NCI-H82 treated with DMSO at 0.1 percent for 48 hours (cell line): ENCODE measurements around the gene SLC6A6.
"Not testable (repeated sequence)": the region's sequence is repeated elsewhere in the genome, so short reads cannot be mapped to it uniquely, and the experiment has no call there.

Source experiments
- DNase-seq: peaks from one replicate; lab custom pipeline; 2025; ENCODE audit not compliant: unreplicated experiment; lab: John Stamatoyannopoulos, UW

The SLC6A6 gene

DNA sequence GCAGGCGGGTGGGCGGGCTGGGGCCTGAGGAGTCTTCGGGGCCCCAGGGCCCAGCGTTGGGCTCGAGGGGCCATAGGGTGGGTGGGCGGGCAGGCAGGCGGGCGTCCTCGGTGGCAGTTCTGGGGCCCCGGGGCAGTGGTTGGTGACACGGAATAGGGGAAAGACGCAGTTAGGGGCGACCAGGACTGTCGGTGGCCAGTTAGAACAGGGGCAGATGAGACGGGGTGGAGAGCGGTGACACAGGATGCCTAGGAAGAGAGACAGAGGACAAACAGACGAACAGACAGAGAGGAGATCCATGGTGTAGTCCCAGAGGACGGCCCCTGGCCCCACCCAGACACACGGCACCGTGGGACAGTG is 101.3 kb downstream of the SLC6A6 start:
- DNase-seq, result no peak

DNA sequence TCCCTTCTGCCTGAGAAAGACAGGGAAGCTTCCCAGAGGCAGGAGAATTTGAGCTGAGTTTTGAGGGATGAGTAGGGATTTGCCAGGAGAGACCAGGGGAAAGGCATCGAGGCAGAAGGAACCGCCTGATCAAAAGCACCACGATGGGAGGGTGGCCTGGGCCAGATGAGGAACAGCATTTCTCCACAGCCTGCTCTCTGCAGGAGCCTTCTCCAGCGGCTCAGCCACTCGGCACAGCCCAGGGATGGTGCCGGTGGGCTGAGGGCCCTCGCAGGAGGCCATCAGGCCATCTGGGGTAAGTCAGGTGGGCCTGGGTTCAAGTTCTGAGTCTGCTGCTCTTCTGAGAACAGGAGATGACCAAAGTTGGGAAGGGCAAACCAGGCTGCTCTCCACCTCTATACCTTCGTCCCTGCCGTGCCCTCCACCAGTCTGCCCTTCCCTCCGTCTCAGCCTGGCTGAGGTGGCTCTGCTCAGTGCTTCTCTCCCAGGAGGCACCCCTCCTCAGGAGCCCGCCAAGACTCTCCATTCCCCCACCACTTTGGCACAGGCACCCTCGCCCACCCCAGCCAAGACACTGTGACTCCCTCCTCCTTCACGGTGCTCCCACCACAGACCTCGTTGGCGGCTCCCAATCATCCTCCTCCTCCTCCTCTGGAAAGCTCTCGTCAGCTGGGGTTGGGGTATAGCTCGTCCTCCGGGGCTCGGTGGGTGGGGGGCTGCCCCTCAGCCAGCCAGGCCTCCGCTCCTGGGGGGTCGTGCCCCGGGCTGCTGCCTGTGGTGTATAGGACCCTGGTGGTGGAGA is 102.8 kb downstream of the SLC6A6 start:
- DNase-seq, result no peak

DNA sequence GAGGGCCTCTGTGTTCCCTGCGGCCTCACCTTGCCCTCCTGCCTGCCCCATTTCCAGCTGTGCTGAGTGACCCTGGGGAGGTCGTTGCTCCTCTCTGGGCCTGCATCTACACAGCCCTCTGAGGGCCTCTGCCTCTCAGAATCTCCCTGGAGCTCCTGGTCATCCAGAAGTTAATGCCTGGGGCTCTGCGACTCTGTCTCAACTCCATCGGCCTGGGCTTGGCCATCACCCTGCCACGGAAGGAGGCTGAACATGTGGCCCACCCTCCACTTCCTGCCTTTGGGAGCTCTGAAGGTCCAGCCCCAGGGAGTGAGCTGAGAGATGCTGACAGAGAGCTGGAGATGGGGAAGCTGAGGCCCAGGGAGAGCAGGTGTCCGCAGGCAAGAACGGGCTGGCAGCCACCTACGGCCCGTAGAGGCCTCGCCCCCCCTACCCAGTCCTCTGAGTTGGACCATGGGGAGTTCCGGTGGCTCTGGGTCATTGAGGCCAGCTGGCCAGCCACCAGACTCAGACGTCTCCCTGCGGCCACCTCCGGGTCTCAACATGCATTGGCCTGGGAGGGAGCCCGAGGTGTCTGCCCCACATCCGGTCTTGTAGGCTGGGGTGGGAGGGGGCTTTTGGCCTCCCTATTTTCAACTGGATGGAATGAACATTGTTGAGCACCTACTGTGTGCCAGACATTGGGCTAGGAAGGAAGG is 103.5 kb downstream of the SLC6A6 start:
- no peak for DNase-seq

DNA sequence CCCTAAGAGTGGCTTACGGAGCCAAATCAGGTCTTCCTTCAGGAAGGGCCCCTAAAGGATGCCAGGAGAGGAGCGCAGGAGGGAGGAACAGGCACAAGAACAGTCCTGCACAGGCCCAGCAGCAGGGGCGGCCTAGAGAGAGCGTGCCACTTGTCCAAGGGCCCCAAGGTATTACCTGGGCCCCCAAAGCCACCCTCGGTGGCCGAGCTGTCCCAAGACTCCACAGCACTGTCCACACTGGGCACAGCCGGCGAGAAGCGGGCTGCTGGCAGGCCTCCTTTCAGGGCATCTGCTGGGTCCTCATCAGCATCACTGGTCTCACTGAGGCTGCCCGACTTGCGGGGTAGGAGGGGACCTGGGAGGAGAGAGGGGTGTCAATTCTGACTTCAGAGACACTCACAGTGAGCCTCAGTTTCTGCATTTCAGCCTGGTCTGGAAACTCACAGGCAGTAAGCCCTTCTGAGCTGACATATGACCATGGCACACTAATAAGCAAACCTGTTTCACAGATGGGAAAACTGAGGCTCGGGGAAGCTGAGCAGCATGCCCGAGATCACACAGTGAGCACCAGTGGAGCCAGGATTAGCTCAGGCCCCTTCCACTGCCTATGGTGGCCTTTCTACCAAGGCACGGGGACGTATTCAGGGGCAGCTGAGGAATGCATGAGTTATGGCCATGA is 104.4 kb downstream of the SLC6A6 start:
- no peak for DNase-seq

DNA sequence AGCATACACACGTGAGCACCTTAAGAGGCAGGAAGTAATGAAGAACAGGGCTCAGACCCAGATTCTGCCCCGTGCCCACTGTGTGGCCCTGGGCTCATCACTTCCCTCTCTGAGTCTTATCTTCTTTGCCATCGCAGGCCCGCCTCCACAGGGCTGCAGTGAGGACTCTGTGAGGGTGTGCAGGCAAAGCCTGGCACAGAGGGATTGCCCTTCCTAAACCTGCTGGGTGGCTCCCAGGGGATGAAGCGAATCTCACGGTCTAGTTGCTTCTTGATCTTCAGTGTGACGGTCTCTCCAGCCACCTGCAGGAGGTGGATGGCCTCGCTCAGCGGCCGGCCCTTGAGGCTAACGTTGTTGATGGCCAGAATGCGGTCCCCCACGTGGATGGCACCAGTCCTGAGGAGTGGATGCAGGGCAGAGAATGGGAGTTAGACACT is 104.9 kb downstream of the SLC6A6 start:
- no peak for DNase-seq

DNA sequence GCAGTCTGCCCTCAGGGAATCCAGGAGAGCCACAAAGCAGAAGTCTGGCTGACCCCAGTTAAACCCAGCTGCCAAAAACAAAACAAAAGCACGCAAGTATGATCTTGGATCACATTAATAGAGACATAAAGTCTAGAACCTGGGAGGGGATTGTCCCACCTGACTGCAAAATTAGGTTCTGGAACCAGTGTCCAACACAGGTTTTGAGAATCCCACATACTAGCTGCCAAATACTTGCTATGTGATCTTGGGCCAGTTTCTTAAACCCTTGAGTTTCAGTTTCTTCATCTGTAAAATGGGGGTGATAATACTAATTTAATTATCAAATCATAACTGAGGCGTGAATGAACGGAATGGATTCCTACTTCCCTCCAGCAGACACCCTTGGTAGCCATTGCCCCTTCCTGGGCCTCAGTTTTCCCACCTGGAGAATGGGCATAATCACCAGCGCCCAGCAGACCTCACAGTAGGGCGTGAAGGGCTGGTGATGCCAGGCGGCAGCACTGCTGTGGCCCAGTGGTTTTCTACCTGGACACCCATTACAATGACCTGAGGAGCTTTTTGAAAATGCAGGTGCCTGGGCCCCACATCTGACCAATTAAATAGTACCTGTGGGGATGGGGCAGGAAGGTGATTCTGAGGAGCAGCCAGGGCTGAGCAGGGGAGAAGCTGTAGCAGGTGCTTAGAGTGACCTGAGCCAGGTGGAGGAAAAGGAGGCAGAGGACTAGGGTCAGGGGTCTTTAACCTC is 105.5 kb downstream of the SLC6A6 start:
- DNase-seq, result no peak

DNA sequence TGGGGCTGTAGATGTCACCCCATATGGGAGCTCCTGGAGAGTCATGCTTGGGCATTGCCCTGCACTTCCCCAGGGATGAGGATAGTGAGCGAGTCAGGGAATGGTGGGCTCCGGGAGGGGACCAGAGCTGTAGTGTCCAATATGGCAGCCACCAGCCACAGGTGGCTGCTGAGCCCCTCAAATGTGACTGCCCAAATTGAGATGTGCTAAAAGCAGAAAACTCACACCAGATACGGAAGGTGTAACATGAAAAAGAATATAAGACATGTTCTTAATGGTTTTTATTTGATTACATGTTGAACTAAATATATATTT is 106.1 kb downstream of the SLC6A6 start:
- DNase-seq, result no peak

DNA sequence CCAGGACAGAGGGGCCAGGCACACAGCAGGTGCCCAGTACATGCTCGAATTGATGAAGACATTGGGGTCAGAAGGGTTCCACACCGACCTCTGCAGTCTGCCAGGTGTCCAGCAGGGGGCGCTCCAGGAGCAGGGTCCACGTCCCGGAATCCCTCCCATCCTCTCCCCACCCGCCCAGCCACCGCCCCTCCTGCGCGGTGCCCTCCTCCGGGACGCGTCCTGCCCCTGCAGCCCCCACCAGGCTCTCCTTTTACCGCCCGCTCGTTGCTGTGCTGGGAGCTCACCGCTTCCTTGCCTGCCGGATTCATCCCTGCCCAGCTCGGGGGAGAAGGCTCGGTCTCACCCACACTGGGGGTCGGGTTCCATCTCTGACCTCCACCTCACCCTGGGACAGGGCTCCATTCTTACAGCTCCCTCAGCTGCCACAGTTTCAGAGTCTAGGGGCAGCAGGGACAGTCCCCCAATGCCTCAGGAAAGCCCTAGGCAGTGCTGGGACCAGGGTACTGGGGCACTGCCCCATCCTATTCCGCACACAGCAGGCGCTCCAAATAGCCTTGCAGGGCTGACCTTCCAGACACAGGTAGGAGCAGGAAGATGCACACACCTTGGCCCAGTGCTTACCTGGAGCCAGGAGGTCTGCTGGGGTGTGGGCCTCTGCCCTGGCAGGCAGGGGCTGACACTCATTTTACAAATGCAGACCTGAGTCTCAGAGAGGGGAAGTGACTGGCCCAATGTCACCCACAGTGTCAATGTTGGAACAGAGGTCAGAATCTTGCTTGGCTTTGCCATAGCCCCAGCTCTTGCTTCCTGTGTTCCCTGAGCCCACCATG is 106.8 kb downstream of the SLC6A6 start:
- DNase-seq, result peak; percentile 13

DNA sequence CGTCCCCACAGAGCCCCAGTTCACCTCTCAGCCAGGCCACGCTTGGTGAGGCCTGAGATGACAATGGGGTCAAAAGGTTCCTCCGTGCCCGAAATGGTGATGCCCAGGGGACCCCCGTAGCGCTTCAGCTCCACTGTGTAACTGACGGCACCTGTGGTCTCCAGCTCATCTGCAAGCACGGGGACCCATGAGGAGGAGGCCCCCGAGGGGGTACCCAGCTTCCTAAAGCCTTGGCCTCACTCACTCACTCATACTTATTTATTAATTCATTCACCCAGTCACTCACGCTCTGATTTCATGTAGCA is 107.3 kb downstream of the SLC6A6 start:
- DNase-seq, result no peak

DNA sequence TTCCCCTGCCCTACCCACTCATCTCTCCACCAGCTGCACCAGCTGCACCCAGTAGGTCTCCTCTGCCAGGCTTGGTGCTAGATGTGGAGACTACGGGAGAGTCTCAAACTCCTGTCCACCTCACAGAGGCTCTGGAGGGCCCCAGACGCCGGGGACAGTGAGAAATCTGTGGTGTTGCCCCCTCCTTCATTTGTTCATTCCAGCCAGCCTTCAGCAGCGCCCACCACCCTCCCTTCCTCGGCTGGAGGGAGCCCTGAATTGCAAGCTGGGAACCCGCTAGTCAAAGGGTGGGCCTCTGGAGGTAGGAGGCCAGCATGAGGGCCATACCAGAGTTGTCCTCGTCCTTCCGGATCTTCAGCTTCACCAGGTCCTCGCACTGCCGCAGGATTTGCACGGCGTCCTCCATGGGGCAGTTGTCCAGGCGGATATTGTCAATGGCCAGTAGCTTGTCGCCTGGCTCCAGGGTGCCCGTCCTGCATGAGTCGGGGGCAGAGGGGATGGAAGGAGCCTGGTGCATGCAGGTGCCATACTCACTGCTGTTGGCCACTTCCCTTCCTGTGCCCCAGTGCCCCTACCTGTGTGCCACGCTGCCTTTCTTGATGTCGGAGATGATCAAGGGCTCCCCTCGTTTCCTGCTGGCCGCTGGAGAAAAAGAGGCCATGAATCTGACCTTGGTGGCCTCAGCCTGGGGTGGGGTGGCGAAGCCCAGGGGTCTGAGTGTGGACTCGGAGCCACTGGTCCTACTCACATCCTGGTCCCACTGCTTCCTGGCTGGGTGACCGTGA is 108.6 kb downstream of the SLC6A6 start:
- no peak for DNase-seq

DNA sequence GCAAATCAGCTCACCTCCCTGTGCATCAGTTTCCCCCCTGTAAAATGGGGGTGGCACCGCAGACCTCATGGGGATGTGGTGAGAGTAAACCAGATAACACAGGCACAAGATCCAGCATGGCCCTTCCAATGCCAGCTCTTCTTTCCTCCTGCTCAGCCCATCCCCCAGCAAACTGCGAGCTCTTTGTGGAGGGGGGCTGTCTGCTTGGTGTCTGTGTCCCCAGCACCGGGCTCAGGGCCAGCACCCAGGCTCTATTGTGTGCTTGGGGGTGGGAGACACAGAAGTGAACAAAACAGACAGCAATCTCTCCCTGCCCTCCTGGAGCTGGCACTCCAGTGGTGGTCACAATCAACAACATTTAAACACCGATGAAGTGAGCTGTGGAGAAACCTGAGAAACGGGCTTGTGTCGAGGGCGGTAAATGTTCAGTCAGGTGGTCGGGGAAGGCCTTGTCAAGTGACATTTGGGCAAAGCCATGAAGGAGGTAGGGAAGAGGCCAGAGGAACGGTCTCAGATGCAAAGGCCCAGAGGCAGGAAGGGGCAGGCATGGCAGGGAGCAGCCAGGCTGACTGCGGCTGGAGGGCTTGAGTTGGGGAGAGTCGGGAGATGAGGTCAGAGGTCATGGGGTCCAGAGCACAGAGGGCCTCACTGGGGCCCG is 109.3 kb downstream of the SLC6A6 start:
- DNase-seq, result no peak

DNA sequence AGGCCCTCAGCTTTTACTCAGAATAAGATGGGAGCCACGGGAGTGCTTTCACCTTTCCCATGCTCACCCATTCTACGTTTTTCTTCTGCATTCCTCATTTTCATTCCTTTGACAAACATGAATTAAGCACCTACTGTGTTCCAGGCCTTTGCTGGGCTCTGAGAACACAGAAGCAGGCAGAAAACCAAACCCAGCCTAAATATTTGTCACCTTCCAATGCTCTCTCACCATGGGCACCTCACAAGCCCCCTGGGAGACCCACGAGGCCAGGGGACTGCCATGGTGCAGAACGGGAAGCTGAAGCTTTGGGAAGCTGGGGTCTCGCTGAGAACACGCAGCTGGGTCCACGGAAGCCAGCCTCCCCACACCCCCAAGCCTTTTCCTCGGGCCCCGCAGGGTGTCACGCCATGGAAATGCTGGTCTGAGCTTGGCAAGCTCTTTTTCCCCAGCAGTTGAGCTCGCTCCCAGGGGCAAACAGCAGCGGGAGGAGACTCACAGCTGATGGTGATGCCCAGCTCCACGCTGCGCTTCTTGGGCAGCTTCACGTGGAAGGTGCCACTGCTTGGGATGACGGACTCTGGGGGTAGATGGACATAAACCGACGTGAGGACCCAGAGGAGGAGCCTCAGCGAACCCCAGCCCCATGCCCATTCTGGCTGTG is 110.0 kb downstream of the SLC6A6 start:
- DNase-seq, result no peak

DNA sequence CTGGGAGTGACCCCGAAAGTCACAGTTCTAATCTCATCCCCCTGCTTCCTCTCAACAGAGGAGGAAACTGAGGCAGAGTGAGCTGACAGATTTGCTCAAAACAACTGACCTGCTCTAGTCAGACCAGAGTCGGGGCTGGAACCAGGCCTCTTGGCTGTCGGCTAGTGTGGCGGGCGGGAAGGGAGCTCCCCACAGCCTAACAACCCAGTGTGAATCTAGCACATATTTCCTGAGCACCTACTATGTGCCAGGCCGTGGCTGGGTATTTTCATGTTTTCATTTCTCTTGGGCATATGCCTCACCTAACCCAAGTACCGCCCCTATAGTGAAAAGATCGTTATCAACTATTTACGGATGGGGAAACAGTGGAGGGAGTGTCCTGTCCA is 110.5 kb downstream of the SLC6A6 start:
- DNase-seq, result no peak

DNA sequence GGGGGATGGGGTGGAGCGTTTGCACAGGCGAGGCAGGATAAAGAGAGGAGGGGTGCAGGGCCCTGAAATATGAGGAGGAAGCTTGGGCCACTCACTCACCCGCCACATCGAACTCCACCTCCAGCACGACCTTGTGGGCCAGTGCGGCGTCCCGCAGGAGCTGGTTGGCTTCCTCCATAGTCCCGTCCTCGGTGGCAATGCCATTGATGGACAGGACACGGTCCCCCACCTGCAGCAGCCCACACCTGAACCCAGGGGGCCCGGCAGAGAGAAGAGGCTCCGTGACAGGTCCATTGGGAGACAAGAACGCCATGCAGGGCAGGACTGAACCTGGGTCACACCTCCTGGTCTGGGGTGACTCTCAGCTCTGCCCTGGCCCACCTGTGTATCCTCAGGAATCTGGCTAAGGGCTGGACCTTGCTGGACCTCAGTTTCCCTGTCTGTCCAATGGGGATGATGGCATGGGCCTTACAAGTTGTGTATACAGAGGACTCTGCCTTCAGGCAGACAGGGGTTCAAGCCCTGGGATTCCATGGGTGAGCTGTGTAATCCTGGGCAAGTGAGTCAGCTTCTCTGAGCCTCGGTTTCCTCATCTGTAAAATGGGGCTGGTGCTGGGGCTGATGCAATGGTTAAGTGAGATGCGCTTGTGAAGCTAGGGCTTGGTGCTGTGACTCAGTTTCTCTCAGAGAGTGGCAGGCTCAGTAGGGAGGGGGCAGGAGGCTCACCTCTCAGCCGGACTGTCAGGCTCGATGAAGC is 111.3 kb downstream of the SLC6A6 start:
- DNase-seq, result no peak

DNA sequence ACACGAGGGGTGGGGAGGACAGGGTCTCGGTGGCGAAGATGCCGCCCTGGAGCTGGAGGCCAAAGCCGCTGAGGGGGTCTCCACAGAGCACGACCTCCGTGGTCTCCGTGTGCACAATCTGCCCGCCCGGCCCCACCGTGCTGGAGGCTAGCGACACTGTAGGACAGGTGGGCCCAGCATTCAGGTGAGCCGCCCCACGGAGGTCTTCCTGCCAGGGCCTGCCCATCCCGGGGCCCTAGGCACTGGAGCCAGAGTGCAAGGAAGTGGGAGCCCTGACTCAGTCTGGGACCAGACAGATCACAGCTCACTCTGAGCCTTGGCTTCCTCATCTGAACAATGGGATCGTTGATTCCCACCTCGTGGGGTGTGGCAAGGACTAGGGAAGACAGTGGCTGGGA is 111.9 kb downstream of the SLC6A6 start:
- no peak for DNase-seq

DNA sequence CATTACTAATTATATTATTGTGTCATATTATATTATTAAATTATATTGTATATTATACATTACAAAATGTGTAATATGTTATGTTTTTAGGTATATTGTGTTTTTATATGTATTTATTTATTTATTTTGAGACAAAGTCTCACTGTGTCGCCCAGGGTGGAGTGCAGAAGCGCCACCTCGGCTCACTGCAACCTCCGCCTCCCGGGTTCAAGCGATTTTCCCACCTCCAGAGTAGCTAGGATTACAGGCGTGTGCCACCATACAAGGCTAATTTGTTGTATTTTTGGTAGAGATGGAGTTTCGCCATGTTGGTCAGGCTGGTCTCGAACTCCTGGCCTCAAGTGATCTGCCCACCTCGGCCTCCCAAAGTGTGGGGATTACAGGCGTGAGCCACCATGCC is 113.1 kb downstream of the SLC6A6 start:
- not testable (repeated sequence) for DNase-seq

DNA sequence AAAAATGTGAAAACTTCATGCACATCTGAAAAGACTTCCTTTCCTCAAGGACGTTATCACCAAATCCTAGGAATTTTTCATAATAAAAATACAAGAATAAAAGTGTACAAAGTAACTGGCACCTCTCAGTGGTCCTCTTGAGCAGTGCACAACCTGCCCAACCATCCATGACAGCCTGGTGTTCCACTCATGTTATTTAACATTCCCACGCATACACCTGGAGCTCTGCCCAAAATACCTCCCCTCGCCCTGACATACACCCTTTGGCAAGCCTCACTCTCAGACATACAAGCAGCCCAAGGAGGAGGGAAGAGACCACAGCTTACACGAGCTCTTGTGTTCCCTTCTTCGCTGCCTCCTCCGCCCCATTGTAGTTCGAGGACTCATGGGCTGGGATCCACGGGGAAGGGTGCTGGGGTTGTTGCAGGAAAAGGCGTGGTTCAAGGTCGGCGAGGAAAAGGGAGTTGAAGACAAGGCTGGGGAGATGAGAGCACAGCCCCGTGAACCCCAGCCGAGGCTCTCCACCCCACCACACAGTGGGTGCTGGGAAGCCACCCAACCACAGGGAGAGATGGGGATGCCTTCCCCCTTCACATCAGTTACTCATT is 114.4 kb downstream of the SLC6A6 start:
- DNase-seq, result no peak
